GOT3 (cell line): ENCODE measurements around the gene INPP5F.
"Not testable (repeated sequence)": the region's sequence is repeated elsewhere in the genome, so short reads cannot be mapped to it uniquely, and the experiment has no call there.

Source experiments
- DNase-seq: peaks from one replicate; lab custom pipeline; 2025; ENCODE audit warnings: mixed read lengths; lab: John Stamatoyannopoulos, UW

Gene INPP5F

DNA sequence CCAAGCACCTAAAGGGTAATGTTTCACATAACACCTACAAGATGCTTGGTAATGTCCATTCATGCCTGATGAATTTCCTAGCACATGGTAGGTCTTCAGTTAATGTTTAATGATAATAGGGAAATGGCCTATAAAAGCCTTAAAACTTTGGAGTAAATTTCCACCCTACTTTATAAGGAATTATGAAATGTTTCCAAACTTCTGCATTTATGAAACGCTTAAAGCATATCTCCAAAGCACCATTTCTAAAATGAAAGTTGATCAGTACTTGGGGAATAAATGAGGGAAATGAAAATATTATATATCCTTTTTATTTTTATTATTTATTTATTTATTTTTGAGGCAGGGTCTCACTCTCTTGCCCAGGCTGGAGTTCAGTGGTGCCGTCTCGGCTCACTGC, 51.8 kb downstream of the INPP5F start:
- DNase-seq = no peak

DNA sequence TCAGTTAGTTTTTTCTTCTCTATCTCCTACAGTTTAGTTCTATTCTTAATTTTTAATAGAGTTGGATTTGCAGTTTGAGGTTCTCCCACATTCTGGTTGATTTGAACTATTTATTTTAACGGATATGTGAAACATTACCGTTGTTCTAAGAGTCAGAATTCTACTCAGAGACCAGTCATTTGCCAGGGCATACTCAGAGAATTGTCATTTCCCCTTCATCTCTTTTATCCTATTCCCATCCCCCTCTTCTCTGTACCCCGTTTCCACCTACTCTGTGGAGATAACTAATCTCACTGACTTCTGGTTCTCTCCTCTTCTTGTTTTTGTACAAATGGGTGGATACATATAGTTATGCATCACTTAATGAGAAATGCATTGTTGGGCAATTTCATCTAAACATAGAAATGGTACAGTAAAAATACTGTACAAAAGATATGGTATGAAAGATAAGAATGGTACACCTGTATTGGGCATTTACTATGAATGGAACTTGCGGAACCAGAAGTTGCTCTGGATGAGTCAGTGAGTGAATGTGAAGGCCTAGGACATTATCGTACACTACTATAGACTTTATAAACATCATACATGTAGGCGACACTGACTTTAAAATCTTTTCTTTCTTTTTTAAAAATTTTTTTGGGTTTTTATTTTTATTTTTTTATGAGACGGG, 53.1 kb downstream of the INPP5F start:
- no peak for DNase-seq

DNA sequence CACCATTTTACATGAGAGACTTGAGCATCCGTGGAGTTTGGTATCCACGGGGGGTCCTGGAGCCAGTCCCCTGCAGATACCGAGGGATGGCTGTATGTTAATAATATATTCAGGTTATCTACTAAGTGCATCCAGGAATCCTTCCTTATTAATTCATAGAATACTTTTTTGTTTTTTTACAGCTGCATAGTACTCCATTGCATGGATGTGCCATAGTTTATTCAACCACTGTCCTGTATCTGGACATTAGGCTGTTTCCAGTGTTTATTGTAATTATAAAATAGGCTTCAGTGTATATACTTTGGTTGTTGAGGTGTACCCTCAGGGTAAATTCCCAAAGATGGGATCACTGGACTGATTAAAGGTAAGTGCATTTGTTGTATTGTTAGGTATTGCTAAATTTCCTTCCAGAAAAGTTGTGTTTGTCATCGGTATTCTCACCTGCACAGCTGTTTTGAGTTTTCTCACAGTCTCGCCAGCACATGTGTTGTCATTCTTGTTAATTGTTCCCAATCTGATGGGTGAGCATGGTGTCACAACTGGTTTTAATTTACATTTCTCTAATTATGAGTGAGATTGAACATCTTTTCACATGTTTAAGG, 55.1 kb downstream of the INPP5F start:
- DNase-seq = no peak

DNA sequence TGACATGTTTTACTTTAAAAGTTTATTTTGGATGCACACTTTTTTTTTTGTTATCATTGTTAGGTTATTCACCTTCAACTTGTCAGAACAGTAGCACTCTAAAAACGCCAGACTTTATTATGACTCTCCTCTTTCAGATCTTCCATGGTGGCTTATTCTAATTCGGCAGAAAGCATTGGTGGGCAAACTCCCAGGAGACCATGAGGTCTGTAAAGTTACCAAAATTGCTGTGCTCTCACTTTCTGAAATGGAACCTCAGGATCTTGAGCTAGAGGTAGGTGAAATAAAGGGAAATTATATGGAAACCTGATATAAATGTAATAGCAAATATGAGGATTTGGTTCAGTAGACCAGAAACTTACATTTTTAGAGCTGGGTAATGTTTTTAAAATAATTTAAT, 55.6 kb downstream of the INPP5F start:
- no peak for DNase-seq

DNA sequence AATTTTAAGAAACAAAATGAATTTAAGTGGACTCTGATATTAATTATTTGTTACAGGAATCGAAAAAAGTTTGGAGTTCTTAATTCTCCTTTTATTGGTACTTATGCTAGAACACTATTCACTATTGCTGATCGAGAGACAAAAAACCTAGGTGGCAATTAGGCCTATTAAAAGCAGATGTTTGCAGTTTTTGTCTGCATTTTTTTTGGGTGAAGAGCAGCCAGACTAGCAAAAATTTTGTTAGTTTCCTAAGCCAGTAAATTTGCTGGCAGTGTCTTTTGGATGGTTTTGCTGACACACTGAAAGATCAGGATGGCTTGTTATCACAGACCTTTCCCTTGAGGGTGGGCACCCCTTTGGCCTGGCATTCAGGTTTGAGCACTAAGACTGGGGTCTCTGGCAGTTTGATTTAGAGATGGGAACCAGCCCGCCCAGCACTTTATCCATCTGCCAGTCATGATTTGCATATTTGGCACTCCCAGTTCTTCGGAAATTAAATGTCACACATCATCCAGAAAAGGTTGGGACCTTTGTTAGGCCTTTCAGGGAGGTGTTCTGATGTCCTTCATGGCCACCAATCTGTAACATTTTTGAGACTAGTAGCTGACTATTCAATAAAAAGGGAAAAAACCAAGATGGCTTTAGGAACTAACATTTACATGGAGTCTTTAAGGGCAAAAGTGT, 57.3 kb downstream of the INPP5F start:
- DNase-seq = no peak

DNA sequence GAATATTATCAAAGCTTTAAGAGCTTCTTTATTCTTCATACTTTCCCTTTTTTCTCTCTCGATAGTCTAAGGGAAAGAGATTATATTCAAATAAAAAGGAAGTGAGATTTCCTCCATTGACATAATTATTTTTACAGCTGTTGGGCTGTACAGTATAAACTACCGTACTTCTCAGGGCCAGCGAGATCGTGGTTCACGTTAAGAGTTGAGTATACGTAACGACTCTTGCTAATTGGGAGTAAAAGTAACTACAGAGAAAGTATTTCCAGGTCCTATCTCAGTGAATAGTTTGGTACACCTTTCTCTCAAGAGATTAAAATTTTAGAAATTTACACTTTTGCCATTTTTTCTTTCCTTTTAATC, 57.8 kb downstream of the INPP5F start:
- no peak for DNase-seq

DNA sequence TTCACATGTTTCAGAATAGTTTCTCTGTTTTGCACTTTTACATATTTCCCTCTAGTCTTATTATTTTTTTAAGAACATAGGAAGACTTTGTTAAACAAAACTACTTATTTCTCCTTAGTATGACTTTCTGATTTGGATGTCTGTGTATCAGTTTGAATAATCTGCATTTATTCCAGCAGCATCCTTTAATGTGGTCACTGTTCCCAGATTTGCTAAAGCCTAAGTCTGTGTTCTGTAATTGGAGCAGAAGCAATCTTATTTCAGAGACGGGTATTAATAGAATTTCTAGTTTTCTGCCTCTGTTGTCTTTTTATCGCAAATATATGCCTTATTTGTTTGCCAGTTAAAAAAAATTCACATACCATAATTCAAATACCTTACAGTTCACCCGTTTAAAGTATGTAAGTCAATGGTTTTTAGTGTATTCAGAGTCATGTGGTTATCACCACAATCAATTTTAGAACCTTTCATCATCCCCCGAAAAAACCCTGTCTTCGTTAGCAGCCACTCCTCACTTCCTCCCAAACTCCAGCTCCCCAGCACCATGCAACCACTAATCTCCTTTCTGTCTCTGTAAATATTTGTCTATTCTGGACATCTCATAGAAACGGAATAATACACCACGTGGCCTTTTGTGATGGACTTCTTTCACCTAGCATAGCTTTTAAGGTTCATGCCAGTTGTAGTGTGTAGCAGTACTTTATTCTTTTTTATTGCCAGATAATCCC, 58.7 kb downstream of the INPP5F start:
- no peak for DNase-seq

DNA sequence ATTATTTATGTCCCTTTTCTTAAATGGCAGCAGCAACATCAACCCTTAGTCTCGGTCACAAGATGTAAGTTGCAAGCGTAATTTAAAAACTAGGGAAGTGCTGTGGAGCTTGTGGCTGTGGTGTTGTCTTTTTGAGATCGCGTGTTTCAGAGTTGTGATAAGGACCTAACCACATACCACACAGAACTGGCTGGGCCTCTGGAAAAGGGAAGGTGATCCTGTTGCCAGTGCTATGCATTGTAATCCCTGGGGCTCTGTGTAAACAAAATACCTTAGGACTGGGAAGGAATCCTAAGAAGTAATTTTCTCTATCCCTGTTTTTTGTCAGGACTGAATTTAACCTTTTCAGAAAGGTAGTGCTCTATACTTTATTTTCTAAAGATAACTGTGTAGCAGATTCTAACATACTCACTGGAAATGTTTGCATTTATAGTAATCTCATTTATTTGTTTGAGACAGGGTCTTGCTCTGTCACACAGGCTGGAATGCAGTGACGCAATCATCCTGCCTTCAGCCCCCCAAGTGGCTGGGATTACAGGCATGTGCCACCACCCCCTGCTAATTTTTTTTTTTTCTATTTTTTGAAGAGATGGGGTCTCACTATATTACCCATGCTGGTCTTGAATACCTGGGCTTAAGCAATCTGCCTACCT, 60.4 kb downstream of the INPP5F start:
- no peak for DNase-seq

DNA sequence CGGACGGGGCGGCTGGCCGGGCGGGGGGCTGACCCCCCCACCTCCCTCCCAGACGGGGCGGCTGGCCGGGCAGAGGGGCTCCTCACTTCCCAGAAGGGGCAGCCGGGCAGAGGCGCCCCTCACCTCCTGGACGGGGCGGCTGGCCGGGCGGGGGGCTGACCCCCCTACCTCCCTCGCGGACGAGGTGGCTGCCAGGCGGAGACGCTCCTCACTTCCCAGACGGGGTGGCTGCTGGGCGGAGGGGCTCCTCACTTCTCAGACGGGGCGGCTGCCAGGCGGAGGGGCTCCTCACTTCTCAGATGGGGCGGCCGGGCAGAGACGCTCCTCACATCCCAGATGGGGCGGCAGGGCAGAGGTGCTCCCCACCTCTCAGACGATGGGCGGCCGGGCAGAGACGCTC, 69.3 kb downstream of the INPP5F start:
- not testable (repeated sequence) for DNase-seq

DNA sequence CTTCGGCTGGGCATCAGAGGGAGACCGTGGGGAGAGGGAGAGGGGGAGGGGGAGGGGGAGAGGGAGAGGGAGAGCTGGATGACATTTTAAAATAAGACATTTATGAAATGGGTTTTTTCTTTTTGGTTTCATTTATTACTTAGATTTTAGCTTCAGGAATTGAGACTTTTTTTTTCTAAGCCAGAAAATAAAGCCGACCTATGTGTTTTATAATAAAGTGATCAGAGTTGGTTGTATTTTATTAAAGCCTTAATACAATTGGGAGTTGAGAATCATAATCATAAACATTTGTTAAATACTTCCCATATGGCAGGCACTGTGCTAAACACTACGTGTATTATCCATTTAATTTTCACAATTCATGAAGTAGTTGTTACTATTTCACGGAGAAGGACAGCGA, 70.2 kb downstream of the INPP5F start:
- no peak for DNase-seq

DNA sequence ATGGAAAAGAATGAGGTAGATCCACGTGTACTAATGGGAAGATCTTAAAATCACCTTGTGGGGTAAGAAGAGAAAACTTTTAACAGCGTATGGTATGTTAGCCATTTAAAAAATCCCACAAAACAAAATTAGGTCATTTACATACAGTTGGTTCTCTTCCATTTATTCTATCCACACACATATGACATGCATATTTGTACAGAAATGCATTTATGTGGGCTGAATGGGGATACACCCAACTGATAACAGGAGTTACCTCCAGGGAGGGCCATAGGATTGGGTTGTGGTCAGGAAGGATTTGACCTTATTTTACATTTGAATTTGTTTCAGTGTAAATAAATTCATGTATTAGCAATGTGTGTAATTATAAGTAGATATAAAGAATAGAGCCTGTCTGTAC, 75.3 kb downstream of the INPP5F start:
- DNase-seq = no peak

DNA sequence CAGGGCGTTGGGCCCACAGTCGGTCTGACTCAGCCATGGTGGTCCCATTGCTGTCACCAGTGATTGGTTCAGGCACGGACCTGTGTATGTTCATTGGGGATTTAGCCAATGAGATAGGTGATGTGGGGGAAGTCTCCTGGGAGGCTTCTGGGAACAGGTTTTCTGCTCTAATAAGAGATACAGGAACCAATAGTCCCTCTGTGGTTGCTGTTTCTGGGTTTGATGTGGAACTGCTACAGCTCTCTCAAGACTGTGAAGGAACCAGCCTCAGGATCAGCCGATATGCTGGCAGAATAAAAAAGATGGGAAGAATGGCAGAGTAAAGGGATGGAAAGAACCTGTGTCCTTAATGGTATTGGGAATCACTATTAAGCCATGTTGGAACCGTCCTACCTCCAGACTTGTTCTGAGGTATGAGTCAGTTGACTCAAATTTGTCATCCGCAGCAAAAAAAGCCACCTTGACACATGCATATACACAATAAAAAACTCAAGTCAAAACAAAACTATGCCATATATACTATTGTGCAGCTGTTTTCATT, 76.2 kb downstream of the INPP5F start:
- DNase-seq = no peak

DNA sequence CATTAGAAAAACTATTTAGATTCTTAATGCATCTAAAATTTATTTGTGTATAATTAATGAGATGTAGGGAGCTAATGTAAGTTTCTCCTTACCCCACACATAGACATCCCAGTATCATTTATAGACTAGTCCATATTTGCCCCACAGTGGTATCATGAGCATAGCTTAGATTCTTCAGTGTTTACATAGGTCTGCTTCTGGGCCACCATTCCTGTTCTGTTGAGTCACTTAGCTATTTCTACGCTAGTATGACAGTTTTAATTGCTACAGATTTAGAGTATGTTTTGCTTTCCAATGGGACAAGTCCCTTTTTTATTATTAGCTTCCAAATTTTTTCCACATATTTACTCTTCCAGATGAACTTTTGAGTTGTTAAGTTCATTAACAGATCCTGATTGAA, 77.4 kb downstream of the INPP5F start:
- no peak for DNase-seq

DNA sequence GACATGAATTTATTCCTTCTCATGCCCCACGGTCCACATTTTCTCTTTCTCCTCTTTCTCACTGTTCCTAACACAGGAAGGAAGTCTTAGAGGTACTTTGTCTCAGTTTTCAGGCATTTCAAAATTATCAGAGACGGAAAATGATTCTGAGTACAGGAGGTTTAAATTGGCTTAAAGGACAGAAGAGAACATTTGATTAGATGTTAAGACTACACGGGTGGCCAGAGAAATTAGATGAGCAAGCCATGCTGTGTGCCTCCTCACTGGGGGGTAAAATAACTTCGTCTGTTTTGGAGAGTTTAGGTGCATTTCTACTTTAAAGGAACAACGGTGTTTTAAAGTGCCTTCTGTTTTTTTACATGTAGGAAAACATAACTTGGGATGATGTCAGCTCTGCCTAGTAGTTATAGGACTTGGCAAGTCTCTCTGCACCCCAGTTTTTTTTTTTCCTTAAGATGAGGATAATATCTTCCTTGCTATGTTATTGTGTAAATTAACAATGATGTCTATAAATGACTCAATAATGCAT, 79.9 kb downstream of the INPP5F start:
- no peak for DNase-seq

DNA sequence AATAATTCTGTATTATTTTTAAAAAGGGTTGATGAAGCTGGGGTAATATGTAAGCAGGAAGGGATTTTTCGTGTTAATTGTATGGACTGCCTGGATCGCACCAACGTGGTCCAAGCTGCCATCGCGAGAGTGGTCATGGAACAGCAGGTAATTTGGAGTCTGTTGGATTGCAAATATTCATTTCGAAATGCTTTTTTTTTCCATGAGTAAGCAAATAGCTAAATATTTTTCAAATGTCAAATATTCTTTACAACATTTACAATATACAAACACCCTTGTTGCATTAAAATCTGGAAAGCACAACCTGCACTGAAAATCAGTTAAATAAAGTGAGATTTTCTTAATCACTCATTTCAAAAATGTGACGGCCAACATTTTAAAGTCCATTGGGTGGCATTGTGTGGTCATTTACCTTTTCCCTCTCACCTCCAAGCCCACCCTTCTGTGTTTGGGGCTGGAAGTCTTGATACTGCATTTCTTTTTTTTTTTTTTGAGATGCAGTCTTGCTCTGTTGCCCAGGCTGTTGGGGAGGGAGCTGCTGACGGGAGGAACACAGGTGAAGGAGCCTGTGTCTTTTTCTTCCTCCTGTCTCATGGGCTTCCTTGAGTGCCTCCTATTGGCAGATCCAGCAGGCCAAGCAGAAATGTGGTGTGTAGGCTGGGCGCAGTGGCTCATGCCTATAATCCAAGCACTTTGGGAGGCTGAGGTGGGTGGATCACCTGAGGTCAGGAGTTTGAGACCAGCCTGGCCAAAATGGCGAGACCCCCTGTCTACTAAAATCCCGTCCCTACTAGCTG, 80.7 kb downstream of the INPP5F start:
- no peak for DNase-seq

DNA sequence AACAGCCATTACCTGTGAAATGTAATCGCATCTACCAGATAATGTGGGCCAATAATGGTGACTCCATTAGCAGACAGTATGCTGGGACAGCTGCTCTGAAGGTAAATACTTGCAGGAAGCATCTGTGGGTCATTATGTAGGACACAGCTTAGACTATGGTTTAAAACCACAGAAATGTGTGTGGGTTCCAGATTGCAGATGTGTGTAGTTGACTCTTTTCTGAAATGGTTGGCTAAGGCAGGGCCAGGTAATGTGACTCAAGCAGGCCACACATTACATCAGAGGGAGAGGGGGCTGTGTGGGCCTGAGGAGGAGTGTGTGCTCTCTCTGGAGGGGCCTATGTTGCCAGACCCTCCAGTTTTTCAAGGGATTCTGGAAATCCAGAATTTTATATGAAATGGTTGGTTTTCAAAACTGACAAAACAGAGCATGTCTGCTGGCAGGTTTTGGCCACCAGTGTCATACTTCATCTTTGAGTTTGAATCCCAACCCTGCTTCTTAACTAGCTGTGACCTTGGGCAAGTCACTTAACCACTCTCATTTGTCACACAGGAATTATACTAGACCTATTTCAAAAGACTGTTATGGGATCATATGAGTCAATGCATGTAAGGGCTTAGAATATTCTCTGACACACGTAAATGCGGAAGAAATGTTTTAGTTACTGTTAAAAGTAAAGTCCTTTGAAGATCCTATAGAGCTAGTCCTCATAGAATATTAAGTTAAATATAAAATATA, 82.3 kb downstream of the INPP5F start:
- no peak for DNase-seq

DNA sequence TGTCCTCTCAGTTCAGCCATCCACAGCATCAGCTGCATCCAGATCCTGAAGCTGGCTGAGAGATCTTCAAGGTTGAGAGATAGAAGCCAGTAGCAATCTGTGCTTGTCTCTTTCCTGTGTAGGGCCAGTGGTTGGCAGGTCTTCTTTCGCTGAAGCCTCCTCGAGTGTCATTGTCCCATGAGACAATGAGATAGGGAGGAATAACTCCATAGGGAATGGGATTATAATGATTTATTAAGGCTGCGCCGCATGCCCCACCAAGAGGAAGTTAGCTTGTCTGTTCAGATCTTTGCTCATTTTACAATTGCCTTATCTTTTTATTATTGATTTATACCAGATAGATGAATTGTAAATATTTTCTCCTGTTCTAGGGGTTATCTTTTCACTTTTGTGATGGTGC, 85.3 kb downstream of the INPP5F start:
- DNase-seq = no peak

DNA sequence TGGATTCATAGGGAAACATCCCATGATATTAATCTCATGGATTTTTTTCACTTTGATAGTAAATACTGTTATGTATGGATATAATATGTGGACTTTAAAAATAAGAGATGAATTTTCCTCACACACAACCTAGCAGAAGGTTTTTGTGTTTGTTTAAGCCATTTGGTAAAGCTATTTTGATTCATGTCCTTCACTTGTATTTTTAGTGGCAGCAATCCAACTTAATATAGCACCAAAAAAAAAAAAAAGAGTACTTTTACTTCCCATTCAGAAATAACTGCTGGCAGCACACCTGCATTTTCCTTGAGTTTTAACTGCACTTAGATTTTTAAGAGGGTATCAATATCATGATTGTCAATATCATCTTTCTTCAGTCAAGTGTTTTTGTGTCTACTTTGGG, 86.8 kb downstream of the INPP5F start:
- no peak for DNase-seq

DNA sequence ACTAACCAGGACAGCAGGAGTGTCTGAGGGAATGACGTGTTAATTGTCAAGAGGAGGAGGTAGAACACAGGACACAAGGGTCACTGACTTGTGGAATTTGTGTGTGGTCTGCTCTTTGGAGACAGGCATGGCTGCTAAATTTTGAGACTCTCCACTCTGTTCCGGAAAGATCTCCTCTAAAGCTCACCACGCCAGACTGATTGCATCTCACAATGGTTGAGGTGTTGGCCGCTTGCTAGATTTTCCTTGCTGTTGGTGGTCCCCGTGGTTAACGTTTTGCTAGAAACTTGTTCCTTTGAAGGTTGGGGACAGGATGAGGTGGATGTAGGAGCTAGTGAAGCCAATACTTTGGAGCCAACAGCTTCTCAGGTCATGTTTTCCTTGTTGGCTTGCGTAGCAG, 89.8 kb downstream of the INPP5F start:
- no peak for DNase-seq
